ENCODE results near the gene APOBEC3A. TPM values are rescaled to one million over a fixed set of nuclear protein-coding genes. Genes with fewer than 3 reads are reported as not detected.
"Not testable (repeated sequence)": the region's sequence is repeated elsewhere in the genome, so short reads cannot be mapped to it uniquely, and the experiment has no call there.

Gene APOBEC3A
- polyA plus RNA-seq, 2 donors: 2.5 to 5.6 TPM

GRCh38 chr22:38973289-38974169 is 16.1 kb downstream of the APOBEC3A start:
- Histone ChIP-seq H3K36me3 (ENCODE audit: control insufficient read depth in 2 of 2, insufficient read depth in 2 of 2, low read length in 1 of 2) (no peaks in the 10 kb centered on the region), H3K27ac (ENCODE audit: low read depth in 2 of 2, low read length in 1 of 2) (no peak overlapping the region), H3K4me3 (ENCODE audit: low read depth in 1 of 2, low read length in 2 of 2) (no peak overlapping the region), H3K27me3 (ENCODE audit: control insufficient read depth in 1 of 2, insufficient read depth in 2 of 2, low read length in 2 of 2) (no peaks in the 10 kb centered on the region), H3K9me3 (ENCODE audit: control insufficient read depth in 2 of 2, insufficient read depth in 1 of 2, low read depth in 1 of 2, low read length in 1 of 2) (no peaks in the 10 kb centered on the region), H3K4me1 (ENCODE audit: control insufficient read depth in 2 of 2, insufficient read depth in 2 of 2, low read length in 1 of 2) (no peaks in the 10 kb centered on the region)
- WGBS, 2 donors: 42 to 46% methylated on average over 15 of the region's 15 CpGs

- Histone ChIP-seq H3K27ac (ENCODE audit: low read depth in 2 of 2, low read length in 1 of 2) (no peak overlapping the region), H3K4me1 (ENCODE audit: control insufficient read depth in 2 of 2, insufficient read depth in 2 of 2, low read length in 1 of 2) (no peaks in the 10 kb centered on the region), H3K4me3 (ENCODE audit: low read depth in 1 of 2, low read length in 2 of 2) (no peak overlapping the region), H3K9me3 (ENCODE audit: control insufficient read depth in 2 of 2, insufficient read depth in 1 of 2, low read depth in 1 of 2, low read length in 1 of 2) (no peaks in the 10 kb centered on the region), H3K36me3 (ENCODE audit: control insufficient read depth in 2 of 2, insufficient read depth in 2 of 2, low read length in 1 of 2) (no peaks in the 10 kb centered on the region), H3K27me3 (ENCODE audit: control insufficient read depth in 1 of 2, insufficient read depth in 2 of 2, low read length in 2 of 2) (no peaks in the 10 kb centered on the region)
- WGBS, 2 donors: 87 to 88% methylated on average over 18 of the region's 18 CpGs
These were observed 16.9 kb downstream of the APOBEC3A start for GRCh38 chr22:38974170-38974825.

- WGBS, 2 donors: 90 to 91% methylated on average over 7 of the region's 7 CpGs
These were observed 17.4 kb downstream of the APOBEC3A start for GRCh38 chr22:38974826-38975175.

GRCh38 chr22:38977289-38977688 is 19.9 kb downstream of the APOBEC3A start:
- not testable (repeated sequence) for H3K4me3 ChIP-seq (ENCODE audit: low read depth in 1 of 2, low read length in 2 of 2); H3K4me1 ChIP-seq (ENCODE audit: control insufficient read depth in 2 of 2, insufficient read depth in 2 of 2, low read length in 1 of 2); H3K9me3 ChIP-seq (ENCODE audit: control insufficient read depth in 2 of 2, insufficient read depth in 1 of 2, low read depth in 1 of 2, low read length in 1 of 2); H3K27me3 ChIP-seq (ENCODE audit: control insufficient read depth in 1 of 2, insufficient read depth in 2 of 2, low read length in 2 of 2); H3K36me3 ChIP-seq (ENCODE audit: control insufficient read depth in 2 of 2, insufficient read depth in 2 of 2, low read length in 1 of 2); H3K27ac ChIP-seq (ENCODE audit: low read depth in 2 of 2, low read length in 1 of 2)
- 95 to 96% methylated on average over 4 of the region's 4 CpGs for WGBS, 2 donors

More at GRCh38 chr22:38974826-38975175, 17.4 kb downstream of the APOBEC3A start:
- no peaks in the 10 kb centered on the region for H3K4me1 ChIP-seq (ENCODE audit: control insufficient read depth in 2 of 2, insufficient read depth in 2 of 2, low read length in 1 of 2)
- no peak overlapping the region for H3K27ac ChIP-seq (ENCODE audit: low read depth in 2 of 2, low read length in 1 of 2)
- H3K4me3 ChIP-seq (ENCODE audit: low read depth in 1 of 2, low read length in 2 of 2): no peak overlapping the region
- H3K9me3 ChIP-seq (ENCODE audit: control insufficient read depth in 2 of 2, insufficient read depth in 1 of 2, low read depth in 1 of 2, low read length in 1 of 2): no peaks in the 10 kb centered on the region
- no peaks in the 10 kb centered on the region for H3K27me3 ChIP-seq (ENCODE audit: control insufficient read depth in 1 of 2, insufficient read depth in 2 of 2, low read length in 2 of 2)
- no peaks in the 10 kb centered on the region for H3K36me3 ChIP-seq (ENCODE audit: control insufficient read depth in 2 of 2, insufficient read depth in 2 of 2, low read length in 1 of 2)

GRCh38 chr22:38980587-38980986 is 23.2 kb downstream of the APOBEC3A start:
- H3K4me3 ChIP-seq (ENCODE audit: low read depth in 1 of 2, low read length in 2 of 2); H3K36me3 ChIP-seq (ENCODE audit: control insufficient read depth in 2 of 2, insufficient read depth in 2 of 2, low read length in 1 of 2); H3K4me1 ChIP-seq (ENCODE audit: control insufficient read depth in 2 of 2, insufficient read depth in 2 of 2, low read length in 1 of 2); H3K27ac ChIP-seq (ENCODE audit: low read depth in 2 of 2, low read length in 1 of 2); H3K27me3 ChIP-seq (ENCODE audit: control insufficient read depth in 1 of 2, insufficient read depth in 2 of 2, low read length in 2 of 2); H3K9me3 ChIP-seq (ENCODE audit: control insufficient read depth in 2 of 2, insufficient read depth in 1 of 2, low read depth in 1 of 2, low read length in 1 of 2): not testable (repeated sequence)
- WGBS, 2 donors: 56 to 65% methylated on average over 10 of the region's 10 CpGs

- H3K27ac ChIP-seq (ENCODE audit: low read depth in 2 of 2, low read length in 1 of 2): peak overlapping the region; percentile 63 to 82
- WGBS, 2 donors: 16 to 23% methylated on average over 27 of the region's 27 CpGs
- H3K4me3 ChIP-seq (ENCODE audit: low read depth in 1 of 2, low read length in 2 of 2): peak overlapping the region in 1 of 2 donors; percentile 31
- H3K36me3 ChIP-seq (ENCODE audit: control insufficient read depth in 2 of 2, insufficient read depth in 2 of 2, low read length in 1 of 2): no peaks in the 10 kb centered on the region
- no peaks in the 10 kb centered on the region for H3K9me3 ChIP-seq (ENCODE audit: control insufficient read depth in 2 of 2, insufficient read depth in 1 of 2, low read depth in 1 of 2, low read length in 1 of 2)
- no peaks in the 10 kb centered on the region for H3K27me3 ChIP-seq (ENCODE audit: control insufficient read depth in 1 of 2, insufficient read depth in 2 of 2, low read length in 2 of 2)
- peaks cover 2 to 3% of the 10 kb centered on the region in 2 donors for H3K4me1 ChIP-seq (ENCODE audit: control insufficient read depth in 2 of 2, insufficient read depth in 2 of 2, low read length in 1 of 2)
These were observed 23.9 kb downstream of the APOBEC3A start for GRCh38 chr22:38981005-38981991.

- Histone ChIP-seq H3K27ac (ENCODE audit: low read depth in 2 of 2, low read length in 1 of 2) (peak within 1 kb of the TSS; percentile 63 to 82), H3K4me3 (ENCODE audit: low read depth in 1 of 2, low read length in 2 of 2) (peak within 1 kb of the TSS; percentile 16 to 31)
- 11 to 13% methylated on average over 15 to 16 of the region's 16 CpGs for WGBS, 2 donors
These were observed 24.9 kb downstream of the APOBEC3A start, which contains the start of gene APOBEC3B for GRCh38 chr22:38981992-38982927. Gene APOBEC3B, plus strand, starts transcription at chr22:38982347. Its CDS starts 107 bp downstream, at chr22:38982454.

GRCh38 chr22:38984224-38984623 is 26.8 kb downstream of the APOBEC3A start:
- H3K36me3 ChIP-seq (ENCODE audit: control insufficient read depth in 2 of 2, insufficient read depth in 2 of 2, low read length in 1 of 2): no peaks in the 10 kb centered on the region
- peak overlapping the region; percentile 73 to 80 for H3K27ac ChIP-seq (ENCODE audit: low read depth in 2 of 2, low read length in 1 of 2)
- no peaks in the 10 kb centered on the region for H3K9me3 ChIP-seq (ENCODE audit: control insufficient read depth in 2 of 2, insufficient read depth in 1 of 2, low read depth in 1 of 2, low read length in 1 of 2)
- peaks cover 2 to 3% of the 10 kb centered on the region in 2 donors for H3K4me1 ChIP-seq (ENCODE audit: control insufficient read depth in 2 of 2, insufficient read depth in 2 of 2, low read length in 1 of 2)
- 85% methylated on average over 2 of the region's 2 CpGs for WGBS, 2 donors
- H3K4me3 ChIP-seq (ENCODE audit: low read depth in 1 of 2, low read length in 2 of 2): no peak overlapping the region
- H3K27me3 ChIP-seq (ENCODE audit: control insufficient read depth in 1 of 2, insufficient read depth in 2 of 2, low read length in 2 of 2): no peaks in the 10 kb centered on the region

More at GRCh38 chr22:38981992-38982927, 24.9 kb downstream of the APOBEC3A start, which contains the start of gene APOBEC3B:
- peaks cover 2 to 3% of the 10 kb centered on the region in 2 donors for H3K4me1 ChIP-seq (ENCODE audit: control insufficient read depth in 2 of 2, insufficient read depth in 2 of 2, low read length in 1 of 2)
- no peaks in the 10 kb centered on the region for H3K9me3 ChIP-seq (ENCODE audit: control insufficient read depth in 2 of 2, insufficient read depth in 1 of 2, low read depth in 1 of 2, low read length in 1 of 2)
- no peaks in the 10 kb centered on the region for H3K27me3 ChIP-seq (ENCODE audit: control insufficient read depth in 1 of 2, insufficient read depth in 2 of 2, low read length in 2 of 2)
- H3K36me3 ChIP-seq (ENCODE audit: control insufficient read depth in 2 of 2, insufficient read depth in 2 of 2, low read length in 1 of 2): no peaks in the 10 kb centered on the region
